H1 (cell line): Measurements from ENCODE around the gene FAT1. TPM values are rescaled to one million over a fixed set of nuclear protein-coding genes. Genes with fewer than 3 reads are reported as not detected.

Experiments
- CTCF ChIA-PET: fragments of 300-600 bp; sonication (Branson Sonifier 250); formaldehyde crosslinking; loops from one replicate; lab custom pipeline; 2021; ENCODE audit not compliant: partially characterized antibody; lab: Charles Lee
- POLR2A ChIA-PET: fragments of 300-600 bp; sonication (Branson Sonifier 250); formaldehyde crosslinking; loops from one replicate; lab custom pipeline; 2021; ENCODE audit warnings: inconsistent platforms; ENCODE audit not compliant: partially characterized antibody; lab: Charles Lee
- DNase-seq, 2 experiments: peaks; one replicate each; pipeline versions ENCODE4 v3.0.0 to v3.0.0-alpha.2; 2010 to 2022; ENCODE audit warnings: low spot score in 2 of 2, low read depth in 1 of 2, mixed read lengths in 1 of 2
- FAIRE-seq: peaks from 2 replicates; lab custom pipeline; 2011; peaks lifted over from hg19 to GRCh38; lab: Jason Lieb, UNC
- H2AFZ ChIP-seq: 2 replicates; pipeline ENCODE4 v1.8.1; 2012; ENCODE audit warnings: low read length, inconsistent platforms
- H2AK5ac ChIP-seq: 2 replicates; pipeline ENCODE4 v1.6.1; 2013; ENCODE audit warnings: low read depth, low read length
- H2BK120ac ChIP-seq: replicated peaks from 2 replicates; pipeline ENCODE3; 2013; ENCODE audit warnings: low read depth, low read length, inconsistent platforms
- H2BK12ac ChIP-seq: 2 replicates; pipeline ENCODE4 v1.6.1; 2013; ENCODE audit warnings: low read depth, low read length
- H2BK15ac ChIP-seq: 2 replicates; pipeline ENCODE4 v1.6.1; 2013; ENCODE audit warnings: low read length
- H2BK20ac ChIP-seq: 2 replicates; pipeline ENCODE4 v1.6.1; 2013; ENCODE audit warnings: low read length
- H2BK5ac ChIP-seq: 2 replicates; pipeline ENCODE4 v1.6.1; 2013; ENCODE audit warnings: low read depth, low read length
- H3K14ac ChIP-seq: 2 replicates; pipeline ENCODE4 v1.6.1; 2013; ENCODE audit warnings: inconsistent platforms; ENCODE audit not compliant: insufficient read length
- H3K18ac ChIP-seq: 2 replicates; pipeline ENCODE4 v1.6.1; 2013; ENCODE audit warnings: low read length; ENCODE audit errors: extremely low read depth
- H3K23ac ChIP-seq: 2 replicates; pipeline ENCODE4 v1.6.1; 2013; ENCODE audit warnings: inconsistent platforms; ENCODE audit not compliant: insufficient read length
- H3K23me2 ChIP-seq: 2 replicates; pipeline ENCODE4 v1.6.1; 2013; ENCODE audit warnings: low read depth, low read length
- H3K27ac ChIP-seq: 2 replicates; pipeline ENCODE4 v1.6.1; 2011; ENCODE audit warnings: low read depth, low read length, inconsistent platforms
- H3K27me3 ChIP-seq, 4 experiments: replicated peaks in 1 of 4; 1 replicate in 1 of 4; 2 replicates in 3 of 4; pipeline versions ENCODE4 v1.6.1 to v1.8.1; 2011 to 2013; ENCODE audit warnings: low read length in 3 of 4, mild to moderate bottlenecking in 3 of 4, inconsistent platforms in 2 of 4, mixed read lengths in 2 of 4, moderate library complexity in 1 of 4; ENCODE audit not compliant: control insufficient read depth in 3 of 4, insufficient read depth in 3 of 4; ENCODE audit errors: extremely low read depth in 1 of 4
- H3K36me3 ChIP-seq, 4 experiments: 2 replicates each; pipeline versions ENCODE4 v1.6.1 to v1.8.1; 2011 to 2013; ENCODE audit warnings: mild to moderate bottlenecking in 4 of 4, low read length in 3 of 4, moderate library complexity in 2 of 4, control low read depth in 1 of 4, inconsistent platforms in 1 of 4; ENCODE audit not compliant: insufficient read depth in 4 of 4, control insufficient read depth in 2 of 4
- H3K4ac ChIP-seq: replicated peaks from 2 replicates; pipeline ENCODE3; 2013; ENCODE audit warnings: low read length, low read depth, mixed read lengths, inconsistent platforms; ENCODE audit not compliant: insufficient read length
- H3K4me1 ChIP-seq, 4 experiments: replicated peaks in 1 of 4; 1 replicate in 1 of 4; 2 replicates in 3 of 4; pipeline versions ENCODE4 v1.6.1 to v1.8.1; 2011 to 2013; ENCODE audit warnings: low read length in 3 of 4, inconsistent platforms in 2 of 4, mixed read lengths in 1 of 4; ENCODE audit not compliant: insufficient read depth in 4 of 4, control insufficient read depth in 3 of 4
- H3K4me2 ChIP-seq, 2 experiments: 2 replicates each; pipeline versions ENCODE4 v1.6.1 to v1.8.1; 2011 to 2013; ENCODE audit warnings: low read depth in 2 of 2, low read length in 2 of 2, control low read depth in 1 of 2, inconsistent platforms in 1 of 2, mild to moderate bottlenecking in 1 of 2; ENCODE audit not compliant: insufficient read depth in 1 of 2
- H3K4me3 ChIP-seq, 4 experiments: fragments of 200-600, 300-600 bp in 1 of 4; sonication (generic), shearing (Covaris generic), sonication (Bioruptor Twin) in 1 of 4; 2 replicates each; pipeline versions ENCODE4 v1.5.1 to v1.8.1; 2011 to 2016; ENCODE audit warnings: low read length in 4 of 4, low read depth in 3 of 4, control low read depth in 2 of 4, inconsistent platforms in 2 of 4, mild to moderate bottlenecking in 2 of 4, mixed read lengths in 1 of 4, moderate library complexity in 1 of 4; ENCODE audit not compliant: insufficient read depth in 2 of 4; ENCODE audit errors: extremely low read depth in 1 of 4
- H3K56ac ChIP-seq: replicated peaks from 2 replicates; pipeline ENCODE3; 2013; ENCODE audit warnings: low read depth, mild to moderate bottlenecking, mixed read lengths, low read length, inconsistent platforms; ENCODE audit not compliant: insufficient read length
- H3K79me1 ChIP-seq: 2 replicates; pipeline ENCODE4 v1.6.1; 2013; ENCODE audit warnings: low read depth, low read length, control low read depth
- H3K79me2 ChIP-seq, 2 experiments: 2 replicates each; pipeline versions ENCODE4 v1.6.1 to v1.8.1; 2012 to 2013; ENCODE audit warnings: low read length in 2 of 2, mild to moderate bottlenecking in 2 of 2, inconsistent platforms in 1 of 2; ENCODE audit not compliant: insufficient read depth in 2 of 2, control insufficient read depth in 1 of 2
- H3K9ac ChIP-seq, 4 experiments: replicated peaks in 1 of 4; 1 replicate in 1 of 4; 2 replicates in 3 of 4; pipeline versions ENCODE4 v1.6.1 to v1.8.1; 2011 to 2013; ENCODE audit warnings: low read depth in 3 of 4, low read length in 3 of 4, control low read depth in 2 of 4, mild to moderate bottlenecking in 2 of 4, moderate library complexity in 2 of 4, inconsistent platforms in 1 of 4; ENCODE audit errors: extremely low read depth in 1 of 4
- H3K9me3 ChIP-seq, 2 experiments: 2 replicates each; pipeline versions ENCODE4 v1.6.1 to v1.8.1; 2012 to 2013; ENCODE audit warnings: mild to moderate bottlenecking in 2 of 2, moderate library complexity in 2 of 2, control low read depth in 1 of 2, inconsistent platforms in 1 of 2, low read depth in 1 of 2, low read length in 1 of 2, mixed read lengths in 1 of 2; ENCODE audit not compliant: insufficient read depth in 2 of 2
- H4K20me1 ChIP-seq, 2 experiments: replicated peaks in 1 of 2; 2 replicates each; pipeline versions ENCODE3 to v1.8.1; 2011 to 2013; ENCODE audit warnings: inconsistent platforms in 2 of 2, low read length in 2 of 2, mild to moderate bottlenecking in 1 of 2; ENCODE audit not compliant: insufficient read depth in 2 of 2, control insufficient read depth in 1 of 2
- H4K5ac ChIP-seq: 2 replicates; pipeline ENCODE4 v1.6.1; 2013; ENCODE audit warnings: low read length, low read depth, mixed read lengths, inconsistent platforms; ENCODE audit not compliant: insufficient read length
- H4K8ac ChIP-seq: 2 replicates; pipeline ENCODE4 v1.8.0; 2013; ENCODE audit warnings: mild to moderate bottlenecking, moderate library complexity, low read length, inconsistent platforms; ENCODE audit not compliant: insufficient read depth; ENCODE audit errors: extremely low read depth
- H4K91ac ChIP-seq: replicated peaks from 2 replicates; pipeline ENCODE3; 2013; ENCODE audit warnings: low read length, mixed read lengths, inconsistent platforms; ENCODE audit not compliant: insufficient read length
- BCL11A ChIP-seq, 2 experiments: IDR thresholded peaks; one replicate each; pipeline ENCODE4 v1.6.1; 2011; ENCODE audit warnings: low read depth in 2 of 2, low read length in 2 of 2, mild to moderate bottlenecking in 2 of 2
- EGR1 ChIP-seq: IDR thresholded peaks from 2 replicates; pipeline ENCODE4 v1.6.1; 2011; ENCODE audit warnings: low read depth, low read length, borderline replicate concordance
- EP300 ChIP-seq, 2 experiments: IDR thresholded peaks; 1 replicate in 1 of 2; 2 replicates in 1 of 2; pipeline ENCODE4 v1.6.1; 2011 to 2012; ENCODE audit warnings: low read depth in 2 of 2, low read length in 2 of 2, mild to moderate bottlenecking in 2 of 2, borderline replicate concordance in 1 of 2, inconsistent platforms in 1 of 2, moderate library complexity in 1 of 2
- EZH2 ChIP-seq: fragments of 200-600 bp; sonication (generic); IDR thresholded peaks from 2 replicates; pipeline ENCODE4 v1.7.1; 2012; ENCODE audit warnings: low read depth, mild to moderate bottlenecking, moderate library complexity, low read length, inconsistent platforms; ENCODE audit not compliant: severe bottlenecking
- GABPA ChIP-seq: IDR thresholded peaks from 2 replicates; pipeline ENCODE4 v1.6.1; 2011; ENCODE audit warnings: mild to moderate bottlenecking, low read length, moderate library complexity, borderline replicate concordance; ENCODE audit not compliant: insufficient read depth
- KDM5A ChIP-seq: fragments of 200-600 bp; IDR thresholded peaks from 2 replicates; pipeline ENCODE4 v1.7.1; 2012; ENCODE audit warnings: mild to moderate bottlenecking, low read length, inconsistent platforms, mixed read lengths
- RAD21 ChIP-seq, 2 experiments: IDR thresholded peaks in 1 of 2; conservative IDR thresholded peaks in 1 of 2; 2 replicates each; pipeline ENCODE4 v1.6.1; 2011; ENCODE audit warnings: low read depth in 2 of 2, low read length in 2 of 2, improper control_type of control experiment in 1 of 2, inconsistent platforms in 1 of 2, mild to moderate bottlenecking in 1 of 2, moderate library complexity in 1 of 2
- RFX5 ChIP-seq: IDR thresholded peaks from 2 replicates; pipeline ENCODE4 v1.6.1; 2011; ENCODE audit warnings: low read depth, low read length, improper control_type of control experiment, borderline replicate concordance
- WGBS, 2 experiments: shearing (Covaris generic) in 1 of 2; methylation state at CpG; one replicate each; pipeline versions ENCODE4 v1.1.6 to v1.1.7; 2013 to 2015; ENCODE audit warnings: low lambda C conversion rate in 2 of 2, mixed read lengths in 2 of 2, inconsistent platforms in 1 of 2, low coverage in 1 of 2, missing lambda C conversion rate in 1 of 2; ENCODE audit not compliant: insufficient replicate concordance in 2 of 2, insufficient coverage in 1 of 2, insufficient read length in 1 of 2; ENCODE audit errors: extremely low coverage in 1 of 2, missing lambda C conversion rate in 1 of 2; 5-methylcytosine and 5-hydroxymethylcytosine counted together
- polyA plus RNA-seq, 7 experiments: library from polyadenylated mRNA; depleted of rRNA in 3 of 7; stranded (reverse) in 5 of 7; unstranded in 2 of 7; fragments of >200 nt in 5 of 7; fragments of 200-250 nt in 2 of 7; gene quantifications; 1 replicate in 5 of 7; 2 replicates in 1 of 7; 4 replicates in 1 of 7; pipeline versions ENCODE4 v1.2.1 to v1.2.3, GENCODE V29; 2011 to 2013; ENCODE audit warnings: missing spikeins in 2 of 7, mixed read lengths in 2 of 7
- total RNA-seq: library from RNA; stranded (reverse); fragmentation: NEBNext Ultra II Directional; extraction: Animal tissue kit (Norgen Biotek cat#: 25700); gene quantifications from 2 replicates; pipeline ENCODE4 v1.2.1, GENCODE V29; 2021
- TF ChIP-seq, protein P1 (sequence below): IDR thresholded peaks from 2 replicates; pipeline ENCODE4 v1.6.1; 2012; ENCODE audit warnings: inconsistent platforms
- TF ChIP-seq, protein P2 (sequence below): IDR thresholded peaks from 2 replicates; pipeline ENCODE4 v1.6.1; 2012; ENCODE audit warnings: low read length, inconsistent platforms

Gene FAT1
- total and polyA plus RNA-seq, 2 of the 8 experiments (the other 6 are each of a cell fraction or from before 2014, with no cell fraction given): 94.4 to 137 TPM

- peaks cover 0 to 4% of the 10 kb centered on the region in 2 experiments for H4K20me1 ChIP-seq
Observed at GRCh38 chr4:186592445-186592844, 131.2 kb downstream of the FAT1 start.

More at GRCh38 chr4:186592445-186592844, 131.2 kb downstream of the FAT1 start:
- Histone ChIP-seq H3K4me2 (no peak overlapping the region), H4K8ac (no peak overlapping the region), H3K23ac (no peak overlapping the region), H4K5ac (no peak overlapping the region), H2AFZ (no peak overlapping the region), H2AK5ac (no peak overlapping the region), H2BK12ac (no peak overlapping the region), H2BK5ac (no peak overlapping the region), H3K4ac (no peak overlapping the region), H3K79me2 (no peaks in the 10 kb centered on the region), H3K27ac (no peak overlapping the region), H3K18ac (no peak overlapping the region), H3K4me3 (no peak overlapping the region), H2BK15ac (no peak overlapping the region), H3K4me1 (no peaks in the 10 kb centered on the region; a peak in 1 of 7 replicates), H3K79me1 (no peaks in the 10 kb centered on the region), H3K56ac (no peak overlapping the region), H2BK120ac (no peak overlapping the region), H3K36me3 (peaks cover 20 to 70% (median 45%) of the 10 kb centered on the region in 4 experiments), H3K9me3 (no peaks in the 10 kb centered on the region; a peak in 1 of 4 replicates), H3K14ac (no peak overlapping the region), H3K9ac (no peak overlapping the region), H2BK20ac (no peak overlapping the region), H4K91ac (no peak overlapping the region), H3K27me3 (no peaks in the 10 kb centered on the region), H3K23me2 (no peaks in the 10 kb centered on the region)
- POLR2A ChIA-PET: interaction anchor here (1.2 kb wide), 1 partner anchor 130 kb away, joined by 3 read pairs; no protein-coding TSS in a partner anchor
- no peak for FAIRE-seq
- TF ChIP-seq, protein P1, sequence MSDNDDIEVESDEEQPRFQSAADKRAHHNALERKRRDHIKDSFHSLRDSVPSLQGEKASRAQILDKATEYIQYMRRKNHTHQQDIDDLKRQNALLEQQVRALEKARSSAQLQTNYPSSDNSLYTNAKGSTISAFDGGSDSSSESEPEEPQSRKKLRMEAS: no peak
- TF ChIP-seq BCL11A (IDR thresholded peaks at IDR 0.05; ENCODE audit: low read depth in 2 of 2, low read length in 2 of 2) (no peak), GABPA (no peak), RFX5 (no peak), RAD21 (IDR thresholded peaks at IDR 0.05 in 1 of 2, conservative IDR thresholded peaks at IDR 0.05 in 1 of 2; ENCODE audit: low read depth in 2 of 2, low read length in 2 of 2) (no peak), KDM5A (no peak), EZH2 (no peak), EP300 (IDR thresholded peaks at IDR 0.05; ENCODE audit: borderline replicate concordance in 1 of 2, low read depth in 2 of 2, low read length in 2 of 2) (no peak), EGR1 (no peak)
- TF ChIP-seq, protein P2, sequence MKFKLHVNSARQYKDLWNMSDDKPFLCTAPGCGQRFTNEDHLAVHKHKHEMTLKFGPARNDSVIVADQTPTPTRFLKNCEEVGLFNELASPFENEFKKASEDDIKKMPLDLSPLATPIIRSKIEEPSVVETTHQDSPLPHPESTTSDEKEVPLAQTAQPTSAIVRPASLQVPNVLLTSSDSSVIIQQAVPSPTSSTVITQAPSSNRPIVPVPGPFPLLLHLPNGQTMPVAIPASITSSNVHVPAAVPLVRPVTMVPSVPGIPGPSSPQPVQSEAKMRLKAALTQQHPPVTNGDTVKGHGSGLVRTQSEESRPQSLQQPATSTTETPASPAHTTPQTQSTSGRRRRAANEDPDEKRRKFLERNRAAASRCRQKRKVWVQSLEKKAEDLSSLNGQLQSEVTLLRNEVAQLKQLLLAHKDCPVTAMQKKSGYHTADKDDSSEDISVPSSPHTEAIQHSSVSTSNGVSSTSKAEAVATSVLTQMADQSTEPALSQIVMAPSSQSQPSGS: no peak
- no peak for DNase-seq
- CTCF ChIA-PET: interaction anchor here (1.1 to 2.0 kb wide), 4 partner anchors 11 to 128 kb away, joined by 3 to 7 read pairs (median 4); no protein-coding TSS in a partner anchor
- WGBS, 2 experiments: 89% methylated on average over 8 of the region's 8 CpGs; no CpG with 5 or more reads in 1 of the 2 experiments
